Muscle of arm (tissue), 12 donors: ENCODE measurements around the gene ZC3H11A. TPM values are rescaled to one million over a fixed set of nuclear protein-coding genes. Genes with fewer than 3 reads are reported as not detected.

Experiments
- DNase-seq: peaks from one replicate; pipeline ENCODE4 v3.0.0-alpha.2; 2013
- polyA plus RNA-seq, 12 donors: library from polyadenylated mRNA; unstranded; fragments of 120-200 nt; gene quantifications; one replicate each; pipeline ENCODE4 v1.2.1, GENCODE V29; 2013; ENCODE audit not compliant: insufficient read length in 12 of 12

ZC3H11A gene
- polyA plus RNA-seq, 12 donors = 75.3 to 164 (median 95.3) TPM

GRCh38 chr1:203835476-203835875 lies 40.1 kb downstream of the ZC3H11A start:
- DNase-seq = no peak

DNA sequence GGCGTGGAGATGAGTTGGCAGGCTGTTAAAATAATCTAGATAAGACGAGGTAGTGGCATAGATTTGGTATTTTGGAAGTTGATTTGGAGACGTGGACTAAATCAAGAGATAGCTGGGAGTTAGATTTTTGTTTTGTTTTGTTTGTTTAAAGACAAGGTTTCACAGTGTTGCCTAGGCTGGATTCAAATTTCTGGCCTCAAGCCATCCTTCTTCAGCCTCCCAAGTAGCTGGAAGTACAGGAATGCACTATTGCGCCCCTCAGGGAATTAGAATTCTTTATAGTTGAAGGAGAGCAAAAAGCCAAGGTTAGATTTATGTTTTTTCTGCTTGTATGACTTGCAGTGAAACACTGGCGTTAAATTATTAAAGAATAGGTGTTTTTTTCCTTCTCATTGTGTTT lies 43.7 kb downstream of the ZC3H11A start:
- DNase-seq = peak; percentile 31

DNA sequence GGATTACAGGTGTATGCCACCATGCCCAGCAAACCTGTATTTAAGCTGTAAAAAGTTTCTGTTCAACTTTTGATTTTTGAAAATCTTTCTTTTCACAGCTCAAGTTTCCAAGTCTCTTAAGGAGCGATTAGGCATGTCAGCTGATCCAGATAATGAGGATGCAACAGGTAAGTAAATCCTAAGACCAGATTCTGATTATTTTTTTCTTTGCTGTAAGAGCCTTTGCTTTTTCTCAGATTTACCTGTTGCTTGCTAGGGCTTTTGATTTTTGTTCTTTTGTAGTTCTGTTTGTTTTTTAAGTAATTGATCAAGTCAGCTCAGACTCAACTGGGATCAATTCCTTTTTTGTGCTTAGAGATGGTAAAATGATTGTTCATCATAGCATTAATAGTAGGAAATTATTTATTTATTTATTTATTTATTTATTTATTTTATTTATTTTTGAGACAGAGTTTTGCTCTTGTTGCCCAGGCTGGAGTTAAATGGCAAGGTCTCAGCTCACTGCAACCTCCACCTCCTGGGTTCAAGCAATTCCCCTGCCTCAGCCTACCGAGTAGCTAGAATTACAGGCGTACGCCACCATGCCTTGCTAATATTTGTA lies 44.9 kb downstream of the ZC3H11A start:
- DNase-seq = no peak

- DNase-seq = no peak
Measured at GRCh38 chr1:203842559-203842876, 47.1 kb downstream of the ZC3H11A start.

DNA sequence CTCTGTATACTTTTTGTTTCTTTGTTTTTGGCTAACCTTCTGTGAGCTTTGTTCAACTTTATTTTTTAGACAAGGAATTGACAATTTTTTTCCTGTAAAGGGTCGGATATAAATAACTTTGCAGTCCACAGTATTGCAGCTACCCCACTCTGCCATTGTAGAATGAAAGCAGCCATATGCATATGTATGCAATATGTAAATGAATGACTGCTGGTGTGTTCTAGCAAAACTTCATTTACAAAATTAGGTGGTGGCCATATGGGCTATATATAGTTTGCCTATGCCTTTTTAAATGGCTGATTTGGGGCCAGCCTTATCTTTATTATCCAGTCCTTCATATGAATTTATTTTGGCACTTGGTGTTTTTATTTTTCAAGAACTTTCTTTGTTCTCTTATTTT lies 48.0 kb downstream of the ZC3H11A start:
- DNase-seq = no peak

Other genes with a start within 250 kb of the ZC3H11A start
- gene ATP2B4, start 168.8 kb upstream of the ZC3H11A start, polyA plus RNA-seq = 100 to 1,000 TPM in 3 of 12 donors, 10 to 100 TPM in 8, not detected in 1; 72.6 to 135 (median 86.2) TPM
- gene LAX1, start 30.4 kb upstream of the ZC3H11A start, polyA plus RNA-seq = under 1 TPM in 9 of 12 donors, not detected in 3; 0.07 to 0.79 (median 0.24) TPM
- gene ZBED6, start within 50 bp of the ZC3H11A start, polyA plus RNA-seq = 10 to 100 TPM in 10 of 12 donors, 1 to 10 TPM in 1, not detected in 1; 5.2 to 20.8 (median 16.2) TPM
- gene SNRPE, start 66.0 kb downstream of the ZC3H11A start, polyA plus RNA-seq = 100 to 1,000 TPM in 10 of 12 donors, 10 to 100 TPM in 1, not detected in 1; 88.9 to 232 (median 164) TPM